Stimulated activated effector memory CD8-positive, alpha-beta T cell treated with anti-CD3 and anti-CD28 coated beads, Interleukin-12 subunit alpha, Interleukin-12 subunit beta, amount 100 ng/mL, for 72 hours (primary cell): ENCODE results near the gene DOK5.

ENCODE experiments used
- ATAC-seq: fragments of 150-1000 bp; cut with Tn5 transposase; 2 replicates; pipeline ENCODE4 v1.10.0; 2021
- DNase-seq, 2 donors: peaks; one replicate each; pipeline ENCODE4 v3.0.0; 2021 to 2022; ENCODE audit warnings: low spot score in 2 of 2
- H3K27ac Mint-ChIP-seq: one replicate; pipeline ENCODE4 v1.8.0; 2022; ENCODE audit warnings: mild to moderate bottlenecking, mixed read lengths
- H3K36me3 Mint-ChIP-seq: one replicate; pipeline ENCODE4 v1.8.0; 2022; ENCODE audit warnings: mild to moderate bottlenecking, mixed read lengths
- H3K4me1 Mint-ChIP-seq: one replicate; pipeline ENCODE4 v1.8.0; 2022; ENCODE audit warnings: mixed read lengths
- H3K4me3 Mint-ChIP-seq: one replicate; pipeline ENCODE4 v1.8.0; 2022; ENCODE audit warnings: mild to moderate bottlenecking, mixed read lengths
- H3K9me3 Mint-ChIP-seq: one replicate; pipeline ENCODE4 v1.8.0; 2022; ENCODE audit warnings: mixed read lengths

DOK5 gene

DNA sequence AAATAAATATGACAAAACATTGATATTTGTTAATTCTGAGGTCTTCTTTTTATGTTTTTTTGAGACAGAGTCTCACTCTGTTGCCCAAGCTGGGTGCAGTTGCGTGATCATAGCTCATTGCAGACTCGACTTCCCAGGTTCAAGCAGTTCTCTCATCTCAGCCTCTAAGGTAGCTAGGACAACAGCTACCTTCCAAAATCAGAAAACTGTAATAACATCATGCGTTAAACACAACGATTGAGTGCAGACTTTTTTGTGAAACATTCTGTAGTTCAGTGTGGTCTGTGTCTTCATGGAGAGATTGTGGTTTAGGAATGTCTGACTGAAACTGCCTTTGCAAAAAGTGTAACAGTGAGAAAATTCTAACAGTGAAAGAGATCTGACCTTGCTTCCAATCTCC lies 16.1 kb upstream of the DOK5 start:
- no peaks in the 10 kb centered on the region for H3K9me3 Mint-ChIP-seq
- H3K36me3 Mint-ChIP-seq, result no peaks in the 10 kb centered on the region
- ATAC-seq (no peak), DNase-seq (no peak)
- no peak overlapping the region for H3K27ac Mint-ChIP-seq
- no peaks in the 10 kb centered on the region for H3K4me1 Mint-ChIP-seq
- no peak overlapping the region for H3K4me3 Mint-ChIP-seq

- Mint-ChIP-seq H3K4me3 (no peak overlapping the region), H3K4me1 (no peaks in the 10 kb centered on the region), H3K9me3 (peaks cover 2% of the 10 kb centered on the region), H3K27ac (no peak overlapping the region), H3K36me3 (no peaks in the 10 kb centered on the region)
- no peak for DNase-seq
- ATAC-seq, result no peak
These were observed 11.4 kb upstream of the DOK5 start for GRCh38 chr20:54464003-54464402.

GRCh38 chr20:54466127-54466526 lies 9.3 kb upstream of the DOK5 start:
- H3K27ac Mint-ChIP-seq, result no peak overlapping the region
- H3K36me3 Mint-ChIP-seq, result no peaks in the 10 kb centered on the region
- H3K4me3 Mint-ChIP-seq, result no peak overlapping the region
- DNase-seq (no peak), ATAC-seq (no peak)
- no peaks in the 10 kb centered on the region for H3K4me1 Mint-ChIP-seq
- peaks cover 2% of the 10 kb centered on the region for H3K9me3 Mint-ChIP-seq

GRCh38 chr20:54467622-54468021 lies 7.8 kb upstream of the DOK5 start:
- DNase-seq (no peak), ATAC-seq (no peak)
- Mint-ChIP-seq H3K4me1 (no peaks in the 10 kb centered on the region), H3K4me3 (no peak overlapping the region), H3K36me3 (no peaks in the 10 kb centered on the region), H3K27ac (no peak overlapping the region), H3K9me3 (peaks cover 5% of the 10 kb centered on the region)

- Mint-ChIP-seq H3K4me1 (no peaks in the 10 kb centered on the region), H3K36me3 (no peaks in the 10 kb centered on the region), H3K27ac (no peak overlapping the region), H3K9me3 (peaks cover 5% of the 10 kb centered on the region), H3K4me3 (no peak overlapping the region)
- DNase-seq (no peak), ATAC-seq (no peak)
These were observed 7.3 kb upstream of the DOK5 start for GRCh38 chr20:54468082-54468481.

GRCh38 chr20:54469293-54469692 lies 6.1 kb upstream of the DOK5 start:
- Mint-ChIP-seq H3K36me3 (no peaks in the 10 kb centered on the region), H3K4me3 (no peak overlapping the region), H3K4me1 (no peaks in the 10 kb centered on the region), H3K27ac (no peak overlapping the region), H3K9me3 (peaks cover 5% of the 10 kb centered on the region)
- no peak for DNase-seq
- ATAC-seq, result no peak

GRCh38 chr20:54469952-54470351 lies 5.4 kb upstream of the DOK5 start:
- Mint-ChIP-seq H3K4me1 (no peaks in the 10 kb centered on the region), H3K9me3 (peaks cover 5% of the 10 kb centered on the region), H3K27ac (no peak overlapping the region), H3K36me3 (no peaks in the 10 kb centered on the region), H3K4me3 (no peak overlapping the region)
- DNase-seq, result no peak
- no peak for ATAC-seq

DNA sequence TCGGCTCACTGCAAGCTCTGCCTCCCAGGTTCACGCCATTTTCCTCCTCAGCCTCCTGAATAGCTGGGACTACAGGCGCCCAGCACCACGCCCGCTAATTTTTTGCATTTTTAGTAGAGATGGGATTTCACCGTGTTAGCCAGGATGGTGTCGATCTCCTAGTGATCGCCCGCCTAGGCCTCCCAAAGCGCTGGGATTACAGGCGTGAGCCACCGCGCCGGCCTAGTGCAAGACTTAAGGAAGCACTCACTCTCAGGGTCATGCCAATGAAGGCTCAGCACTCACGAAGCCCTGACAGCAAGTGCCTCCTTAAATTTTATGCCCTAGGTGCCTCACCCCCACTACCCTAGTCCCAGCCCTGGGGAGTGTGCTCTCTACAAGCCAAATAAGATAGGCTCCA lies 4.7 kb upstream of the DOK5 start:
- H3K27ac Mint-ChIP-seq, result no peak overlapping the region
- peaks cover 5% of the 10 kb centered on the region for H3K9me3 Mint-ChIP-seq
- ATAC-seq, result no peak

GRCh38 chr20:54472607-54473006 lies 2.8 kb upstream of the DOK5 start:
- H3K36me3 Mint-ChIP-seq, result no peaks in the 10 kb centered on the region
- DNase-seq, result no peak
- no peaks in the 10 kb centered on the region for H3K4me1 Mint-ChIP-seq
- no peak for ATAC-seq
- H3K9me3 Mint-ChIP-seq, result peaks cover 3% of the 10 kb centered on the region
- H3K4me3 Mint-ChIP-seq, result no peak overlapping the region
- no peak overlapping the region for H3K27ac Mint-ChIP-seq

More for the DNA sequence above, 4.7 kb upstream of the DOK5 start:
- no peaks in the 10 kb centered on the region for H3K36me3 Mint-ChIP-seq
- no peaks in the 10 kb centered on the region for H3K4me1 Mint-ChIP-seq
- H3K4me3 Mint-ChIP-seq, result no peak overlapping the region
- DNase-seq, result no peak

- H3K27ac Mint-ChIP-seq, result no peak overlapping the region
- no peak for DNase-seq
- no peak for ATAC-seq
- H3K4me1 Mint-ChIP-seq, result no peaks in the 10 kb centered on the region
- H3K4me3 Mint-ChIP-seq, result no peak overlapping the region
- H3K36me3 Mint-ChIP-seq, result no peaks in the 10 kb centered on the region
- H3K9me3 Mint-ChIP-seq, result peaks cover 3% of the 10 kb centered on the region
These were observed 2.1 kb upstream of the DOK5 start for GRCh38 chr20:54473340-54473739.

DNA sequence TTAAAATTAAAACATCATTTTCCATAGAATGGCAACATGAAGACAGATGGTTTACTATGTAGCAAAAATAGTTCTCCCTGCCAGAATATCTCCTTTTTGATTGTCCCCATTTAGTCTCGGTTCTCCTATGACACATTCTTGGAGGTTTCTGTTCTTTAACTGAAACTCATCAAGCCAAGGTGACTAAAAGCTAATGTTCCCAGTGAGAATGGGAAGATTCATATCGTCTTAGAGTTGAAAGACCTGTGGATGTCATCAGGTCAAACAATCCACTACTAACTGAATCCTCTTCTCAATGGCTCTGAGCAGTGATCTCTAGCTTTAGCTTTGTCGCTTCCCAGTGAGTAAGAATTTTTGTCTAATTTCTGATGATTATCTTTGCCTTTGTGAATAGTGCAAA lies 1.3 kb upstream of the DOK5 start:
- Mint-ChIP-seq H3K9me3 (peaks cover 3% of the 10 kb centered on the region), H3K27ac (no peak overlapping the region), H3K4me1 (no peaks in the 10 kb centered on the region), H3K4me3 (no peak overlapping the region), H3K36me3 (no peaks in the 10 kb centered on the region)
- DNase-seq (no peak), ATAC-seq (no peak)

DNA sequence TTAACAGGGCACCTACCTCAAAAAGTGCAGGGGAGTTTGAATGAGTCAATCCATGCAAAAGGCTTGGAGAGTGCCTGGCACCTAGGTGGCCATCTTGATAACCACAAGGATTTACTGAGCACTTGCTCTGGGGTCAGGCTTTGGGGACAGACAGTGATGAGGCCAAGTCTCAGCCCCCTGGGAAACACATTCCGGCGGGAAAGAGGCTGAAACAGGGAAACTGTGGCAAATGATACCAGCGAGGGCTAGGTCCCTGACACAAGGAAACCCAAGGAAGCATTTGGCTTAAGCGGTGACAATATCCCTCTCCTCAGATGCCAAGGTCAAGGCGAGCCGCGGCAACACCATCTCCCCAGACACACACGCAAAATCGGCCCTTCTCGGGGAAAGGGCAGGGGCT lies 527 bp upstream of the DOK5 start:
- Mint-ChIP-seq H3K27ac (no peak overlapping the region), H3K4me3 (no peak overlapping the region), H3K9me3 (peaks cover 3% of the 10 kb centered on the region), H3K36me3 (no peaks in the 10 kb centered on the region), H3K4me1 (no peaks in the 10 kb centered on the region)
- ATAC-seq (no peak), DNase-seq (no peak)

- no peak for ATAC-seq
- Mint-ChIP-seq H3K9me3 (peaks cover 7% of the 10 kb centered on the region), H3K4me3 (no peak overlapping the region), H3K4me1 (no peaks in the 10 kb centered on the region), H3K36me3 (no peaks in the 10 kb centered on the region), H3K27ac (no peak overlapping the region)
- no peak for DNase-seq
These were observed 996 bp downstream of the DOK5 start for GRCh38 chr20:54476169-54477009.

- Mint-ChIP-seq H3K36me3 (no peaks in the 10 kb centered on the region), H3K4me1 (no peaks in the 10 kb centered on the region), H3K27ac (no peak overlapping the region), H3K4me3 (no peak overlapping the region), H3K9me3 (peaks cover 6% of the 10 kb centered on the region)
- no peak for DNase-seq
- ATAC-seq, result no peak
These were observed 2.0 kb downstream of the DOK5 start for GRCh38 chr20:54477191-54477955.

DNA sequence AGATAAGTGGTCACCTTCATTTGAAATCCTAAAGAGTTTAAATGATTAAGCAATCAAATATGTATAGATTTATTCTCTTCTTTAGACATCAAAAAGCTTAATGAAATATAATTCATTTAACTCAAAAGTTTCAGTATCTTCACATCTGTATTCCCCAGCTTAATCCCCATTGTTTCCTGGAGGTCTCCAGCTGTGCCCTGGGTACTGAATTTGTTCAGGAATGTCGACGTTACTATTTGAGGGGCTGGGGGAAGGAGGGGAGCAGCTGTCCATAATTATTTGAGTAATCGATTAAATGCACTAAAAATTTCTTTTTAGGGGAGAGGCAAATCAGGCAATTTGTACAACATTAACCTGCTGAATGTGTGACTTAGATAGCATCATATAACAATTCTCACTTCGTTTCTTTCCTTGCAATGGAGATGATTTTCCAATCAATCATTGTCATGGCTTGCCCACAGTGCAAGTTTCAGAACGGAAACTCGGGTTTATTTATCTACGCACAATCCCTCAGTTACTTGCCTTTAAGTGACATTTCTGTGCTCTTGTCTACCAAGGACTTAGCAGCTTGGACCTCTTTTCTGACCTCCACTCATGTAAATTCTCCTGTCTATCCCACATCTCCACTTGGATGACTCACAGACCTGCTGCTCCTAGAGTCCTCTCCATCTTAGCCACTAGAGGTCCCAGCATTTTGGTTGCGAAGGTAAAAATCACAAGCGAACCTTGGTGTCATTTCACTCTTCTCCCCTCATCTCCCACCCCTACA lies 3.9 kb downstream of the DOK5 start:
- ATAC-seq (no peak), DNase-seq (no peak)
- Mint-ChIP-seq H3K36me3 (no peaks in the 10 kb centered on the region), H3K4me3 (no peak overlapping the region), H3K27ac (no peak overlapping the region), H3K4me1 (no peaks in the 10 kb centered on the region), H3K9me3 (peaks cover 6% of the 10 kb centered on the region)
